Measurements from ENCODE around the gene KRT27. TPM values are rescaled to one million over a fixed set of nuclear protein-coding genes. Genes with fewer than 3 reads are reported as not detected.

The KRT27 gene
- polyA plus RNA-seq, 10 donors, result not detected

DNA sequence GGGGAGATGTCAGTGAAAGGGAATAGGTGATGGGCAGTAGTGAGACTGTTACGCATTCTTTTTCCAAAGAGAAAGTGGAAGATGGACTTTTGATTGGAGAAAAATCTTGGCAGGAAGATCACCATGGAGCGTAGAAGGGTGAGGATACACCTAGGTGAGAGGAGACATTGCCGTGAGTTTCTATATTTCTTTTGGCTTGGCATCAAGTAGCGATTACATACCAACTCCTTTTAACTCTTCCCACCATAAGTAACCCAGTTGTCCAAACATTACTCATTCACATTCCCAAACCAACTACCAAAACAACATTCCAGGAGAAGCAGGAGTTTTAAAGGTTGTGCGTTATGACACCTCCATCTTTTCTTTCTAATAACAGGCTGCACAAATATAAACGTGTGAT lies 28.1 kb upstream of the KRT27 start:
- DNase-seq, result peak in 1 of 3 donors; percentile 27

DNA sequence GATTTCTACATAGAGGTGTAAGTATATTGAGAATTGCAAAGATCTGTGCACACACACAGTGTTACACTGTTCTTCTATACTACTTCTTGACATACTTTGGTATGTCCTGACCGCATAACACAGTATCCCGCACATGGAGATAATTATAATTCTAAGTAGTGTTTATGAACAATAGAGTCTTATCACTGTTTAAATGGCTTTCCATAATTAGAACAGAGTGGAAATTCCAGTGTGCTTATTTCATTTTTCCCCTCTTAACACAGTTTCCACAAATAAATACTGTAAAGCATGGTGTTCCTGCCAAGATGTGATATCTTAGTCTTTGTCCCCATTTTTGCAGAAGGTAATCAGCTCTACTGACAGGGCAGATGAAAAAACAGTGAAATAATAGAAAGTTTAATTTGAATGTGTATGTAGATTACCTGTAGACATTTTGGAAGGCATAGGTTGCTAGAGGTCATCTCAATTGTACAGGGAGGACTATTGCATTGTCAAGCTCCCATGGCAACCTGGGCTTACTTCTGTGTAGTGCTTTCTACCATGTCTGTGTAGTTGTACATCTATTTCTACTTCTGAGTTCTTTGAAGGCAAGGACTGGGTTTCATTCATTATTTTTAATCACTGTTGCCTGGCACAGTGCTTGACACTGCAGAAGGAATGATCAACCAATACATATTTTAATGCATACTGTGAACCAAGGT lies 27.5 kb upstream of the KRT27 start:
- DNase-seq, result peak in 1 of 3 donors; percentile 25

DNA sequence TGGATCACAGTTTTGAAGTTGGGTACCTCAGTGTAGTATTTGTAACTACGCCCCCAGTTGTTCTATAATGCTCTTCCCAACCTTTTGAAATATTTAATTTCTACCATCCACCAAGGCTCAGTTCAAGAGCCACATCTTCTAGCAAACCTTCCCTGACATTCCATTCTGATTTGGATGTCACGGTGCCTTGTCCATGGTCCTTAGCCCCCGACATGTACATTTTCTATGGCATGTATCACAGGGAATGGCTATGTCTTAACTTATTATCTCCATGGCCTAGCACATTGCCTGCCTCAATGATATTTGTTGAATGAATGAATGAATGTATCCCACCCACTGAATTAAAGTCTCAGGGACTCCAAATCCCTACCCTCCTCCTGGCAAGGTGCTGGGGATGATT lies 23.8 kb upstream of the KRT27 start:
- DNase-seq, result no peak

DNA sequence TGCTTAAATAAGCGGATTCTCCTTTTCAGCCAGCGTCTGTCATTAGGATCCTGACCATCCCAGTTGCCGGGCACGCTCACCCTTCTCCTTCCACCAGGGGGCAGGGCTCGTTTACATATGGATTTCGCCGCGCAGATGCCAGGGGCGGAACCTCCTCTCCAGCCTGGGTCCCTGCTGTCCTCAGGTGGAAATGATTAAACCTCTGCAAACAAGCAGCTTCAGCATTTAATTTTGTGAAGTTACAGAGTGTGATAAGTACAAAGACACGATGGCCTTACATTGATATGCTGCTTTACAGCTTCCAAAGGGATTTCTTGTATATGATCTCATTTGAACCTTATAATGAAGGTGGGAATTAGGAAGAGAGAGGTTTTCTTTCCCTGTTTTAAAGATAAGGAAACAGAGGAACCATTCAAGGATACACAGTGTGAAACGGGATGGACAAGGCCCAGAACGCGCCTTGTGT lies 21.3 kb upstream of the KRT27 start:
- peak; percentile 47 to 78 (median 66) for DNase-seq

DNA sequence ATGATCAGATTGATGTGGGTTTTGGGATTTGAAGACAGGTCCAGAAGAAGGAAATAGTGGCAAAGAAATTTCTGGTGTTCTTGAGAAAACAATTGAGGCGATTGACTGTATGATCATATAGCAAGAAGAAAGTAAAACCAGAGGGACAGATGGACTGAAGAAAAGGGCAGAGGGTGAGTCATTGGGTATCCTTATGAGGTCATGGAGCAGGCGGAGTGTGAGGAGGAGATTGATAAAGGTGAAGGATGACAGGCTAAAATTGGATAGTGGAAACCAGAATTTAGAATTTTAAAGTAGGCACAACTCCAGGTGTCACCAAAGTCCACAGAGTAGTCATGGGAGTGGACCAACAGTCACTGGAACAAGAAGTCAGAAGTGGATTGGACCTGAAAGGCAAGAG lies 18.8 kb upstream of the KRT27 start:
- DNase-seq, result no peak

DNA sequence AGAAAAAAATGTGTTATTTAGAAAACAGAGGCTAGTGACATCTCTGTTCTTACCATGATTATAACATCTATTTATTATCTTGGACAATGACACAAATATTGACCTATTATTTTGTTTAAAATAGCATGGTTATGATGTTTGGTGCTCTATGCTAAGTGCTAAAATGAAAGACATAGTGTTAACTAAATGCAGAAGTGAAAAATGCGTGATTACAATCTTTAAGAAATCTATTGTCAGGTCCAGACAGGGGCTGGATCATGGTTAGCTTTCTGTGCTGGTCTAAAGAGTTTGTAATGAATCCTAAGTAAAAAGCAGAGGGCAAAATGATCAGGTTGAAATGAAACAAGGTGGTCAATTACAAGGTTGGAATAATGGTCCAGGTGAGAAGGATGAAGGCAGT lies 18.0 kb upstream of the KRT27 start:
- no peak for DNase-seq

DNA sequence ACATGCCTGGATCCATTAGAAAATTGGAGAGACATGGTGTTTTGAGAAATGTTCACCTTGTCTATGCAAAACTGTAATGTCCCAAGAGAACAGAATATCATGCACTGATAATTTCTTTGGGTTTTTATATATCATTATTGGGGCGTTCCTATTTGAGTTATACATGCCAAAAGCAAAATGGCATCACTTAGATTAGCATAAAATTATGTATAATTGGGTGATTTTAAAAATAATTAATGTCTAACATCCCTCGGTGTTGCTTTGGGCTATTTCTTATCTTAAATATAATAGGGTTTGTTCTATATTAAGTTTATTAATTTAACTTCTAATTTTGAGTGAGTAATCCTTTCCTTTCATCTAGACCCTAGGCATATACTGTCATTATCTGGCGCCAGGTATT lies 17.5 kb upstream of the KRT27 start, which contains the start of gene KRT28:
Gene KRT28, minus strand, starts transcription at position 101 of the 400 bp plus-strand sequence. Its CDS starts 66 bp downstream, at position 35.
- no peak for DNase-seq

DNA sequence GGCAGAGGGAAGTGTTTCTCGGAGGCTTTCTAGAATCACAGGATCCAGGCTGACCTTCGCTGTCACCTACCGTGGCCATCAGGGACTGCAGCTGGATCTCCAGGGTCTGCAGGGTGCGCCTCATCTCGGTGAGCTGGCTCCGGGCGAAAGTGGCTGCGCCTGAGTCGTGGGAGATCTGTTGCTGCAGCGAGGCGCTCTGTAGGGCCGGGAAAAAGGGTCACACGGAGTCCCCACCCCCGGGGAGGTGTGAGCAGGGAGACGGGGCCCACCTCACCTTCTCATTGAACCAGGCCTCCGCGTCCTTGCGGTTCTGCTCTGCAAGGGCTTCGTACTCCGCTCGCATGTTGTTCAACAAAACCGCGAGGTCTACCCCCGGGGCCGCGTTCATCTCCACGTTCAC lies 14.5 kb upstream of the KRT27 start:
- DNase-seq, result no peak

DNA sequence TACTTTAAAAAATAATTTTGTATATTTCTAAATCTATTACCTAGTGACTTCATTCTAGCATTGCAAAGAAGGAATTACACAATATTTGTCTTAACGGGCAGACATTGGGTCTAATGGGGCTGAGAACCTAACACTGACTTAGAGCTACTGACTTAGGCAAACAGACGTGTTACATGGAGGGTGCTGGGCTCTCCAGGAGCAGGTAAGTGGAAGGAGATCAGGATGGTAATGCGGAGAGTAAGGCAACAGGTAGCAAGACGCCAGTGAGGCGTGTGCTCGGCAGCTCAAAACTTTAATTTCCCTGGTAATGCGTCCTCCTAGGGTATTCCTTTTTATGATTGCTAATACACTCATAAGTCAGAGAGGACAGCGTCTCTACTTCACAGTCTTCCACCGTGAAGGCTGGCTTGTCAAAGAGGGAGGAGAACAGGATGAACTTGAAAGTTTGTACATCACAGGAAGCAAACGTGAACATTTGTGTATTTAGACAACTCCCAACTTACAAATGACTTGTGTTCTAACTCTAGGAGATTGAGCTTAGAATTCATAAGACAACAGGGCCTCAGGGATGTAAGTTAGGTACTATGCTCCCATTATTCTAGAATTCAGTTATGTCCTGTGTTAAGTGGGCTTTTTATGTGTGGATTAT lies 12.8 kb upstream of the KRT27 start:
- DNase-seq, result no peak

DNA sequence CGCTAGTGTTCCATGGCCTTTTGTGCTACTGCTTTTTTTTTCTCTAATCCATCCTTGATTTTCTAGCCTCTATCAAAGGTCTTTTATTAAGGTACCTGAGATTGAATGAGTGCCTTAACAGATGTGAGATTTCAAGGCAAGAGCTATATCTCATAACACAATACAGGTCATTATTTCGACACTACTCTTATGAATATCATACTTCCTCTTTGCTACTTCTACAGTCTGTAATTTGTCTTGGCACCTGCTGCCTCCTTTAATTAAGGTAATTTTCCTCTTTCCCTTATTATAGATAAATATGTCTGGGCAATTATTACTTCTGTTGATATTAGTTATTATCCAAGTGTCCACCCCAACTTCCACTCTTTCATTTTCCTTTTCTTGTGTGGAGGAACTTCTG lies 12.1 kb upstream of the KRT27 start:
- no peak for DNase-seq

DNA sequence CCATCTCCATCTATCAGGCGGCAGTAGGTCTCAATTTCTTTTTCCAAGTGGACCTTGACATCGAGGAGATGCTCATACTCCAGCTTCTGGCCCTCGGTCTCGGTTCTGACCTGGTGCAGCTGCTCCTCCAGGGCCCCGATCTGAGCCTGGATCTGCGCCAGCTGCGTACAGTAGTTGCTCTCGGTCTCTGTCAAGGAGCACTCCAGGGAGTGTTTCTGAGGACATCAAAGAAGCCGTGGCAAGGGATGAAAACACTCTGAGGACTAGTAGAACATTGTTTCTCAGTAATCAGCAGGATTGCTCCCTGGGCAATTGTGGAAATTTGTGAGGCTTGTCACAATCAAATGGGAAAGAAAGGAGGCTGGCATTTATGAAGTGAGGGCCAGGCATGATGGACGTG lies 11.5 kb upstream of the KRT27 start:
- no peak for DNase-seq

DNA sequence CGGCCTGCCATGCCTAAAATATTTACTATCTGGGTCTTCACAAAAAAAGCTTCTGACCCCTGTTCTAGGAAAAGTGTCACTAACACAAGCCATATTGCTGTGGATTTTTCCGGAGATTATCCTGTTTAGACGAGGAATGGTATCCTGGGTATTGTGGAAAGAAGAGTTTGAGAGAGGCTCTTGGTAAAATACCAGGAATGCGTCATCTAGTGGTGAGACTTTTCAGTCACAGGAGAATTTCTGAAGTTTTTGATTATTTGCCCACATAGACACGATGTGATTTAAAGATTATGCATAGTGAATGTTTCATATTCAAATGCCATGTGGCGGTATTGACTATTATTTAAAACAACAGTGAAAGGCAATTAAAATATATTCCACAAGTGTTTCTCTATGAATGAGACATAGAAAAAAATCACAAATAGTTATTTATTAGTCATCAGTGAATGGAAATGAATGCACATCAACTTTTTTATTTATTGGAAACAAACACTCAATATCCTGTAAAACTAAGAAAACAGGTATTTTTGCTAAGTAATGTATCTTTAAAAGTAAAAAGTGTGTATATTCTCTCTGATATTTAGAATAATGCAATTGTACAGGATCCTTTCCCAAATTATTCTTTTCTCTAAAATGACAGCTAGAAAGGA lies 9.6 kb upstream of the KRT27 start:
- peak; percentile 34 to 81 (median 66) for DNase-seq

DNA sequence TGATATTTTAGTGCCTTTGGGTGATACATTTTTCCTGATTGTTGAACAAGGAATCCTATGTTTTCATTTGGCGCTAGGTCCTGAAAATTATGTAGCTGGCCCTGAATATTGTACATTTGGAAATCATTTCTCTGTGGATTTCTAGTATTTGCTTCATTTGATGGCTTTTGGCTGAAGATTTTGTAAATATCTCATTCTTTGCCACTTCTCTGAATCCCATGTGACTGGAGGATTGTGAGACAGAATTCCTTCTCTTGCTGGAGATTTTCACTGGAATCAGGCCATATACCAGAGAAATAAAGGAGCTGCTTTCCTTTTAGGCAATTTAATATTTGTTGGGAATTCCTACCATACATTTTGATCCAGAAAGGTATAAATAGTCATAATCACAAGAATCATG lies 8.8 kb upstream of the KRT27 start:
- peak; percentile 10 to 66 (median 37) for DNase-seq

DNA sequence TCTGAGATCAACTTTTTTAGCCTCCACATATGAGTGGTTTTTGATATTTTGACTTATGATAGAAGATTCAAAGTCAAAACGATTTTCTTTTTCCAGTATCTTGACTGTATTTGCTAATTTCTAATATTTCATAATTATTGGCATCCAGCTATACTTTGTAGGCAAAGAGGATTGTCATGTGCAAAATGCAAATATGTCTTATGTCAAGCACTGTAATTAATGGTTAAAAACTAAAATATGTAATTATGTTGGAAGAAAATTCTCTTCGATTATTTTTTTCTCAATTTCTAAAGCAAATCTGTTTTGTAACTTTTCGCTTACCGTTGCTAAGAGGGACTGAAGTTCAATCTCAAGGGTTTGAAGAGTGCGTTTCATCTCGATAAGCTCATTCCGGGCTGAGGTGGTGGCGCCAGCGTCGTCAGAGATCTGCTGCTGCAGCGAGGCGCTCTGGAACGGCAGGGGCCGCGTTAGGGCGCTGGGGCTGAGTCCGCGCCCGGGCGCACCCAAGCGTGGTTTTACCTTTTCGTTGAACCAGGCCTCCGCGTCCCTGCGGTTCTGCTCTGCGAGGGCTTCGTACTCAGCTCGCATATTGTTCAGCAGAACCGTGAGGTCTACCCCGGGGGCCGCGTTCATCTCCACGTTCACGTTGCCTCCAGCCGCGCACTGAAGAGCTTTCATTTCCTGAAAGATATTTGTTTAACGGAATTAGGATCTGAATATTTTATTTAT lies 3.0 kb downstream of the KRT27 start:
- DNase-seq, result no peak

DNA sequence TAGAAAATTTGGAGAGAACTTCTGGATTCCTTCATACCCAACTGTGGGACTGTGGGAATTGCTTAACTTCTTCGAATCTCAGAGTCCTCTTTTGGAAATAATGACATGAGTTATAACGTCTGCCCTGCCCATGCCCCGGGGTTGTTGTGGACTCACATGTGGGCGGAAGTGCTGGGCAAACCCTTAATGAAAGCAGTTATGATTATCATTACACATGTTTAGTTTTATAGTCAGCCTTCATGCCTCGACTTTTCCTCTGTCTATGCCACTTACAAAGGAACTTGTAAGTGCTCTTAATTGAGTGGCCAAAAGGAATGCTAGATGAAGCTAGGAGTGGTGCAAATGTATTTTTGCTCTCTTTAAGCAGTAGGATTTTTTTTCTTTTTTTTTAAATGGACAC lies 3.9 kb downstream of the KRT27 start:
- no peak for DNase-seq

DNA sequence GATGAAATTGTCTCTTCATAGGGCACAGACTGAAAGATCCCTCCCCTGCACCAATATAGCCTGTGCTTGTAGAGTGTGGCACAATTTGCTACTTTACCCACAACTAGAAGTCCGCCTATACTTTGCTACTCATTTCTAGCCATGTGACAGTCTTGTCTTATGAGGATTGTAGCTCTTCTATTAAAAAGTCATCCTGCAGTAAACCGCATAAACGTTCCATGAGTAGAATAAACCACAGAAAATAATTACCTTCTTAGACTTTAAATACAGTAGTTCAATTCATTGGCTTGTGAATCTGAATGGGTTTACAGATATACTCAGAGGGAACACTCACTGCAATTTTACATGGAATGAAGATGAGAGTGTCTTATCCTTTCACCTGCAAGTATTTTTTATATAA lies 4.4 kb downstream of the KRT27 start:
- DNase-seq, result no peak

DNA sequence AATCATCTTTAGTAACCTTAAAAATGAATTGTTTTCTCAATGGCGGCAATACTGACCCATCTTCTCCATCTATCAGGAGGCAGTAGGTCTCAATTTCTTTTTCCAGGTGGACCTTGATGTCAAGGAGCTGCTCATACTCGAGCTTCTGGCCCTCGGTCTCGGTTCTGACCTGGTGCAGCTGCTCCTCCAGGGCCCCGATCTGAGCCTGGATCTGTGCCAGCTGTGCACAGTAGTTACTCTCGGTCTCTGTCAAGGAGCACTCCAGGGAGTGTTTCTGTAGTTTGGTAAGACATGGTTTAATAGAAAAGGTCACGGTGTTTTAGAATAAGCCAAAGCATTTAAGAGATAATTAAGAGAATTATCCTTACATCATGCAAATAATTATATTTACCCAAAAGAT lies 4.9 kb downstream of the KRT27 start:
- DNase-seq, result no peak

DNA sequence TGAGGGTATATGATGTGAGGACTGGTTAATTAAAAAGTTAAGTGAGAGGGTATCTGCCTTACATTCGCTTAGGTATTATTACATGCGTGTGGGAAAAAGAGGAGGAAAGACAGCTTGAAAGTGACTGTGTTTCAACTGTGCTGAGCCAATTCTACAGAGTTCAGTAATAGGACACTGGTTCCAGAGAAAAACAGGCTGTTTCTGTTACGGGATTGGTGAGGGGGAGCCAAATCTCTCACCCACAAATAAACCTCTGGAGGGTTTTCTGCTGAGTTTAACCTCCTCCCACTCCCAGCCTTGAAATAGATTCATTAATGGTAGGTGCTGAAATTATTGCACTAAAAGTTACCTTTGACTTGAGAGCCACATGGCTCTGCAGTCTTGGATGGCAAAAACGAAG lies 6.4 kb downstream of the KRT27 start:
- DNase-seq, result peak in 1 of 3 donors; percentile 25

DNA sequence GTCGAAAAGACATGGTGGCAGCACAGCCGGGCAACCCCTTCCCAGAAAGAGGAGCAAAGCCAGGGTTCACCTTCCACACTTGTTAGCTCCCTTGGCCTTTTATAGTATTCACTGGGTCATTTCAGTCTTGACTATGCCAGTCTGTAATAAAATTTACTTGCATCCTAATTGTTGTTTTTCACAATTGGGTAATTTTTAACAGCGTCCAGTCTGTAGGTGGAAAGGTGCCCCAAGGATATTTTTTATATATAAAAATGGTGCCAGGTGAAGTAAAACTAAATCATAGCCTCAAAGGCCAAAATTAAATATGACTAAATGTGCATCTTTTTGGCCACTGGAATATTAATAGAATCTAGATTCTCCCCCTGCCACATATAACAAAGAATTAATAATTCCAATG lies 10.2 kb downstream of the KRT27 start, which contains the start of gene KRT26:
Gene KRT26, minus strand, starts transcription at position 101 of the 400 bp plus-strand sequence. Its CDS starts 88 bp downstream, at position 13.
- DNase-seq, result no peak

DNA sequence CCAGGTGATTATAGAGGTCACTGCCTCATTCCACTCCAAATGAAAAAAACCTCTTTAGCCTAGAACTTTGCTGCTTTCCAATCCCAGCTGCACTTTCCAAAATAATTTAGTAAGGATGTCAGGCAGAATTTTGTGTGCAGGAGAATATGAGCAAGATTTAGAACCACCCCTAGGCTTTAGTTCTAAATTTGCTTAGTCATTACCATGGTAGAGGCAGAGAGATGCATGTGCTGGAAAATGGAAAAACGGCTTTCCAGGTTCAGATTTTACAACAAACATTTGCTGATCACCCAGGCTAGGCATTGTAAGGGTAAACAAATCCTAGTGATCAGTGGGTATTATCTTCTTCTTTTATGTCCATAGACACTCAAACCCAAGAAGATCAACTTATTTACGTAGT lies 16.7 kb downstream of the KRT27 start:
- no peak for DNase-seq

DNA sequence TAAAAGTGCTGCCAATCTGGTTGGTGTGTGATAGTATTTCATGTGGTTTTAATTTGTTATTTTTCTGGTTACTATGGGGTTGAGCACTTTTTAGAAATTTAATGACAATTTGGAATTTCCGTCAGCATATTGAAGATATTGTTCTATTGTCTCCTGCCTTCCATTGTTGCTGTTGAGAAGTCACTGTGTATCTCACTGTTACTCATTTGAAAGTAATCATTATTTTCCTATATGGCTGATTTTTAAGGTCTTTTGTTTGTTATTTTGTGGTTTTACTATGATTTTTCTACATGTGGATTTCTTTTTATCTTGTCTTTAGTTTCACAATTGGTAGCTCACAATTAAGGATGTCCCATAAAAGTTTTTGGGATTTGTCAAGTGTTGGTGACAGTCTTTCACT lies 18.6 kb downstream of the KRT27 start:
- DNase-seq, result no peak
